ENCODE data around the gene AUTS2.

The AUTS2 gene

DNA sequence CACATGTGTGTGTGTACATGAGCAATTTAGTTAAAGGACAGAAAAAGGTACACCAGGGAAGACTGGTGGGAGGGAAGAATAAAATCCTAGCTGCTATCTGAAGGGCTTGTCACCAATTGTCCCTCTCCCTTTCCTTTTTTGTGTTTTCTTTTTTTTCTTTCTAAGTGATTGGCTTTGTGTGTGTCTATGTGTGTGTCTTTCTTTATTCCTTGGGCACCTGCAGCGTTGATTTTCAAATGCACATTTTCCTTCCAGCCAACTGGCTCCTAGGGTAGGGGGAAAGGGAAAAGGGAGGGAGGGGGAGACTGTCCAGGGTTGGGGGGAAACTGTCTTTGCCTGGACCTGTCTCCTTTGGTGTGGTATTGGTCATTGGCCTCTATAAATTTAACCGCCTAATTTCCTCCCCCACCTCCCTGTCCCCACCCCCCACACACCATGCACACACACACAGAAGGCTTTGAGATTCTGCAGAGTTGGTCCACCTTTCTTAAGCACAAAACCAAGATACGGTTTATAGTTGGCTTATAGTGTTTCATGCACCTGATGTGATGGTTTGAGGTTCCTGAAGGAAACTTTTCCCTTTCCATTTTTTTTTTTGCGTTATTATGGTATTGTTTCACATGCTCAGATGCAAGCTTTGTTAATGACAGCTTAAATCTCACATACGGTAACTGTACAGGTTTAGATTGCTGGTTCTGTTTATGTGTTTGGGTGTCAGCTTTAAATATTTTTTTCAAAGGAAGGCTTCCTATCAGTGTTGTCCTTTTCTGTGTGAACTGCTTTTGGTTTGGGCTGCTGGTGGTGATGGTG is 2.6 kb downstream of the AUTS2 start:
- no peak for DNase-seq

DNA sequence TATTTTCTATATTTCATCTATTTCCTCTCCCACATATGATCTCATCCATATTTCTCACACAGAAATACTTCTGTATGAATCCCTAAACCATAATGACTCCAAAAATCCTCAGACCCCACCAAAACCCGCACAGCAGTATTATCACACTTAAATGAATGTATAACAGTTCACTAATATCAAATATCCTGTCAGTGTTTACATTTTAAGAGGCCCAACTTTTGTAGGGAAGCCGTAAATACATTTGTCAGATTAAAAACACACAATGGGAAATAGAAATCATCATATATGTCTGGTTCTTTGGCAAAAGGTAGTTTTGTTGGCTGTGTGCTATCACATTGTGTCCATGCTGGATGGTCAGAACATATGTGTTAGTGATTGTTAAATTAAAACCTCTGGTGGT is 4.2 kb downstream of the AUTS2 start:
- DNase-seq: no peak

GRCh38 chr7:69603351-69603750 is 5.1 kb downstream of the AUTS2 start:
- DNase-seq: no peak

DNA sequence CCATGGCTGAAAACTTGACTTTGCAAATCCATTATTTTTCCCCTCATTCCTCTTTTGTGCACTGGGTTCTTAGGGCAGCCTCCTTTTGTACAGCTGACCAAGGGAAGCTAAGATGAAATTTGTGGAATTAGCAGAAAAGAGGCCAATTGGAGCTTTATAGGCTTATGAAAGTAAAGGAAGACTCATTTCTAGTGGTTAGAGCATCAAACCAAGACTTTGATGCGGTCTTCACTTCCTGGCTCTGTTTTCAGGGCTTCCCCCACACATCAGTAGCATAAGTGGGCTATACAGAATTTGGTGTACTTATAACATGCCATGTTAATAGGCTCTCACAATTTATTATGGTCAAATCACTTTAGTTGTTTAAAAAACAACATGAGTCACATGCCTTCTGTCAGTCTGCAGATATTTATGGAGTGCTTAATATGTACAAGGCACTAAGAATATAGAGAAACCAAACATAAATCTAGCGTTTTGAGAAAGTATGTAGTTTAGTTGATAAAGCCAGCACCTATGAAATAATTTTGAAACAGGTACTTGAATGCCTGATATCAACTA is 5.7 kb downstream of the AUTS2 start:
- no peak for DNase-seq

GRCh38 chr7:69605070-69605469 is 6.8 kb downstream of the AUTS2 start:
- DNase-seq: no peak

DNA sequence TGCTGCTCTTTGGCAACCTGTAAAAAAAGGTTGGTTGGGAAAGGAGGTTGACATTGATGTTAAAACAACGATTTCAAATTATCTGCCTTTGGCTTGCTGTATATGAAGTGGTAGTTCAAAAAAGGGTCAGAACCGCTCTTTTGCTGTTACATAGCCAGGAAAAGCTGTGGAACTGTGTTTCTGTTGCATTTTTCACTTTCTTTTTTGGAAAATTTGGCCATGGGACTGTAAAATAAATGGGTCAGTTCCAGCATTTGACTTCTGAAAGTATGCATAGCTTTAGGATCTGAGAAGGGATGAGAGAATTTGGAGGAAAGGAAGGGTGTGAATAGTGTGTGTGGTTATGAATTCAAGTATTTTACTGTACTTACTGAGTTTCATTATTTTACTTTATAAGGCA is 7.3 kb downstream of the AUTS2 start:
- DNase-seq: no peak

DNA sequence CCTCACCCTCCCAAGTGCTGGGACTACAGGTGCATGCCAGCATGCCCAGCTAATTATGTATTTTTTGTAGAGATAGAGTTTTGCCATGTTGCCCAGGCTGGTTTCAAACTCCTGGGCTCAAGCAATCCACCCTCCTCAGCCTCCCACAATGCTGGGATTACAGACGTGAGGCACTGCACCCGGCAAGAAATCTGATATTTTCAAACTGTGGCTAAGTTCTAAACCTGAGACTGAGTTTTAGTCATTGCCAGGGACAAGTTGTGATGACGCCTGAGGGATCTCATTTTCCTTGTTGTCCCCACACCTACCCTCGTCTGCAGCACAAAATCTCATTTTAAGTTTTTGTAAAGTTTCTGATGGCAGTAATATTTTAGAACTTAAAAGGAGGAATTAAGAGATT is 9.8 kb downstream of the AUTS2 start:
- DNase-seq: no peak

- no peak for DNase-seq
These were observed 10.6 kb downstream of the AUTS2 start for GRCh38 chr7:69608878-69609277.

DNA sequence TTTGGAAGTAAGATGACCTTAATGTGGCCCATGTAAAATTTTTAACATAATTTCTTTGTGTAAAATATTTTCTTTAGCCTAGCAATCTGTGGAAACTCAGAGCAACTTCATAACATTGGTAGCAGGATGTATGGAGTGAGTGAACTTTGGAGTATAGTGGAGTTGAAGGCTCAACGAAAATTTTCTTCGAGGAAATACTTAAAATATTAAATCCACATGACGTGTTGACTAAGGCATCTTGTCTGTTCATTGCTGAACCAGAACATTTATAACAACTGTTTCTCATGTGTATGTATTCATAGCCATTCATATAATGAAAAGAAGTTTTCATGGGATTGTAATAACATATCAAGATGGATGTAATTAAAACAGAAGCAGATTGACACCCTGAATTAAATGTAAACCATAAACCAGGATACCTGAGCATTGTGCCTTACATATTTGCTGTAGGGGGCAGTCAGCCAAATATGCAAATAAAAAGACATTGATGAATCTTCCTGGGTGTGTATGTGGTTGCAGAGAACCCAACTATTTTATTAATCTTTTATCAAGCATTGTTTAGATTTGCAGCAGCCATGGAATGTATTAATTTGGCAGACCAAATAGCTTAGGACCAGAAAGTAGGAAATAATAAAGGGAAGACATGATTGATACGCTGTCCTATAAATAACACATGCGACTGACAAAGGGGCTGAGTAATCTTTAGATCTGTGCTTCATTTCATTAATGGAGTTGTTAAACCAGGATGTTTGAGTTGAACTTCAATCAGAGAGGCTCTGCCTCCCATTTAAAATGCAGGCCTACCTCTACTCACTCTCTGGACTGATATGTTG is 11.5 kb downstream of the AUTS2 start:
- no peak for DNase-seq

DNA sequence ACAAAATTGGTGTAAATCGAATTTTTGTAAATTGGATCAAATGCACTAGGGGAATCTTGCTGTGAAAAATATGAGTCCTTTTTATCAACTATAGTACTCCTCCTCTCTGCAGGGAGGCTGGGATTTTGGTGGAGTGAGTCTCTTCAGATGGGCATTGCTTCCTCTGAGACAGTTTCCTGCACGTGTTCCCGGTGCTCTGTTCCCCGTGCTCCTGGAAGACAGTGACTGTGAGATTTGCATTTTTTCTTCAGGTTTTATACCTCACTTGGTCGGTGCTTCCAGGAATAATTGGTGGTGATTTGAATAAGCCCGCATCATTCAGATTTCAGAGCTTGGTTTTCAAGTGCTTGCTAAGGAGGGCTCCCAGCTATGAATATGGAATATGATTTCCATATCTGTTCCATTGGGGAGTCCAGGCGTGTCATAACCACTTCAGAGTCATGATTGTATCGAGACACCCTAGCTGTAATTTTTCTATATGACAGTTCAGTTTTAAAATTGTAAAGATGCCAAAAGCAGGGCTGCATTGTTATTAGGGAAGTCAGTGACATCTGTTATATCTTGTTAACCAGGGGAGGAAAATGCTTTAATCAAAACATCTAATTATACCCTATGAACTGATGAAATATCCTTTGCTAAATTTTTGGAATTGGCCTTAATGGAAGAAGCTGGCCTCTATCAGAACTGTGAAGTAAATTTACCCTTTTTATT is 12.3 kb downstream of the AUTS2 start:
- DNase-seq: no peak

DNA sequence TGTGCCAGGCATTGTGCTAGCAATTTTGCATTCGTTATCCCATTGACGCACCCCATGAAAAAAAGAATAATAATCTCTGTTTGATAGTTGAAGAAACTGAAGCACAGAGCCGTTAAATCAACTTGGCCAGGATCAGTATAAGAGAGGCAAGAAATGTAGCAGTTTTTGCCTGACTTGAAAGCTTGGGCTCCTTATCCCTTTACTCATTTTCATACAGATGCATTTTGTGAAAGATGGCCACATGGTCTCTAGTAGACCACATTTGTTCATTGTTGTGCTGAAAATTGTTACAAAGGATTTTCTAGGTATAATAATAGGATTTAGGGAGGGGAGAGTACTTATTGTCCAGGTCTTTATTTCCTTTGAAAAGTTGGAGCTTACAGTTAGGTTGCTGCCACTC is 14.7 kb downstream of the AUTS2 start:
- DNase-seq: no peak

DNA sequence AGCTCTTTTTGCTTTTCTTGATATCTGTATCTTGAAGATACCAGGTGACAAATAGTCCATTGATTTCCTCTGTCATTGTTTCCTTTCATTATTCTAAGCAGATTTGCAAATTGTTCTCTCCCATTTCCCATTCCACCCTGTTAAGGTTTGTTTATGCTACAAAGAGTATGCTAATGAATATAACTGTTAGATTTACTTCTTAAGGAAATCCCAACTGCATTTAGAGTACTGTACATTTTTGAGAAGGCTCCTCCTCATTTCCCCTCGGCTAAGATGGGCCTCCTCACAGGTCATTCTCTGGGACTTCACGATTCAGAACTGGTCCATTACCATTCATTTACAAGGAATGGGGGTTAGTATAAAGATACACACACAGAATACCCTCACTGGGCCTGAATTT is 15.6 kb downstream of the AUTS2 start:
- DNase-seq: no peak

DNA sequence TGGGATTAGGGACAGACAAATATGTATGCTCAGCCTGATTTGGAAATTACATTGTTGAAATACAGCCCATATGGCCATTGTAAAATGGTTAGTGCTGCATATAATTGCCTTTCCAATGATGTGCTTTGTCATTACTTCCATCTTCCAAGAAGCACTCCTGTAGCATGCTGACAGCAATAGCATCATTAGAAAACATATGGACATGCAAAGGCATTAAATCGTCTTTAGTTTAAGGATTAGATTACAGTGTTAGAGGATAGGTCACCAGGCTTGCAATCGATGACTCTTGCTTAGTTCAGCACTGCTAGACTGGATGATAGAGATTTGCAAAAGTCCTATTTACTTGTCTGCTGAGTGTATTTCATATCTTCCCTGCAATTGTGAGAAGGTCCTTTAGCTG is 17.4 kb downstream of the AUTS2 start:
- no peak for DNase-seq

- no peak for DNase-seq
These were observed 19.1 kb downstream of the AUTS2 start for GRCh38 chr7:69617364-69617763.

DNA sequence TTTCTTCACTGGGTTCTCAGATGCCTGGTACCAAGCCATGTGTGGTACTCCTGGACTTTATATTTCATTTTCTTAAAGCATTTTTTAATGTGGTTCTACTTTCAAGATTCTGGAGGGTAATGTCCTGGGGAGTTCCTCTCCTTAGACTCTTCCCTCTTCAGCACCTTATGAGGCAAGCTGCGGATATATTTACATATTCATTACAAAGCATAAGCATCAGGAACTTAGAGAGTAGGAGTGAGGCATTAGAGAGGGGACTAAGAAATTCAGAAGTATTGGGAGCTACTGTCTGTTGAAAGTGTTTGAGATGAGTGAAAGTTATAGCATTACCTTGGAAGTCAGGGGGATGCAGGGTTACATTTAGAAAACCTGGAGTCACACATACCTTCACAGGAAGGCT is 20.8 kb downstream of the AUTS2 start:
- DNase-seq: no peak

DNA sequence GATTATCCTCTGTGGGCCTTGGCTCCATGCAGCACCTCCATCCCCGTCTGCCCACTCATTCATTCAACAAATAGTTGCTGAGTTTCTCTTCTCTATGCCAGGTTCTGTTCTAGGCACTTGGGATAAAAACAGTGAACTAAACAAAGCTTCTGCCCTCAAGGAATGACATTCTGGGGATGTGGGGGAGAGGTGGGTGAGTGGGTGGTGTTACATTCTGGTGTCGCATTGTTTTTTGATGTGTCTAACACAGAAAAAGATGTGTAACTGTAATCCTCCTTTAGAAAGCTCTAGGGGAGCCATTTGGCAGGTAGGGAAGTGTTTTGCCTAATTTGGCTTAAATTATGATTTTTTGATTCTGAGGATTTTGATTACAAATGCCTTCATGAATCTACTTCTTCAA is 21.4 kb downstream of the AUTS2 start:
- no peak for DNase-seq

- DNase-seq: no peak
These were observed 21.8 kb downstream of the AUTS2 start for GRCh38 chr7:69620063-69620462.

- DNase-seq: no peak
These were observed 22.4 kb downstream of the AUTS2 start for GRCh38 chr7:69620650-69621049.

GRCh38 chr7:69622014-69622835 is 23.9 kb downstream of the AUTS2 start:
- DNase-seq: no peak

DNA sequence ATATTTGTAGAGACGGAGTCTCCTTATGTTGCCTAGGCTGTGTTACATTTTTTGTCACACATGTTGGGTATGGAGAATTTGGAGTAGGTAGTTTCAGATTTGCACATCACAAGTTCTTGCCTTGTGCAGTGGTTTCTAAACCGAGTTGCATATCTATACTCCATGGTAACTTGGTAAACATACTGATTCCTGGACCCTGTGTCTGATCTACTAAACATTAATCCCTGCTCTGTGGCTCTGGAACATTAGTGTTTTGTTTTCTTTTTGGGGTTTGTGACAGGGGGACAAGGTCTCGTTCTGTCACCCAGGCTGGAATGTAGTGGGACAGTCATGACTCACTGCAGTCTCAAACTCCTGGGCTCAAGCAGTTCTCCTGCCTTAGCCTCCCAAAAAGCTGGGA is 24.7 kb downstream of the AUTS2 start:
- no peak for DNase-seq

- no peak for DNase-seq
These were observed 26.4 kb downstream of the AUTS2 start for GRCh38 chr7:69624435-69625230.

DNA sequence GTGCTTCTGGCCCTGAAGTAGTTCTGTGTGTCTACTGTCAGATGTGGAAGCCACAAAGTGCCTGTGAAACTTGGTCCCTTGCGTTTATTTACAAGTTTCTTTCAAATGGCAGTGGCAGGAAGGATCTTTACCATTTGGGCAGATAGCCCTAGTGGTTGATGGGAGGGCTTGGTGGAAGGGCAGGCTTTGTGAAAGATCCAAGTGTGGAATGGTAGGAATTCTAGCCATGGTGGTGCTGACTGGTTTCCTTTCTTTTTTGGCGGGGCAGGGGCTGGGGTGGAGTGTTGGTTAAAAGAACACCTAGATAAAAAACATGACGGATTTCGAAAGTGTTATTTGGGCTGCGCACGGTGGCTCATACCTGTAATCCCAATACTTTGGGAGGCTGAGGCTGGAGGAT is 27.0 kb downstream of the AUTS2 start:
- DNase-seq: no peak
